Eye (tissue), 1 donor: Measurements from ENCODE around the gene NFATC2.

Experiments
- DNase-seq: peaks from one replicate; pipeline ENCODE4 v3.0.0-alpha.2; 2015

Gene NFATC2

GRCh38 chr20:51427651-51428291, 114.7 kb downstream of the NFATC2 start:
- DNase-seq: no peak

GRCh38 chr20:51426718-51427650, 115.5 kb downstream of the NFATC2 start:
- DNase-seq: no peak

DNA sequence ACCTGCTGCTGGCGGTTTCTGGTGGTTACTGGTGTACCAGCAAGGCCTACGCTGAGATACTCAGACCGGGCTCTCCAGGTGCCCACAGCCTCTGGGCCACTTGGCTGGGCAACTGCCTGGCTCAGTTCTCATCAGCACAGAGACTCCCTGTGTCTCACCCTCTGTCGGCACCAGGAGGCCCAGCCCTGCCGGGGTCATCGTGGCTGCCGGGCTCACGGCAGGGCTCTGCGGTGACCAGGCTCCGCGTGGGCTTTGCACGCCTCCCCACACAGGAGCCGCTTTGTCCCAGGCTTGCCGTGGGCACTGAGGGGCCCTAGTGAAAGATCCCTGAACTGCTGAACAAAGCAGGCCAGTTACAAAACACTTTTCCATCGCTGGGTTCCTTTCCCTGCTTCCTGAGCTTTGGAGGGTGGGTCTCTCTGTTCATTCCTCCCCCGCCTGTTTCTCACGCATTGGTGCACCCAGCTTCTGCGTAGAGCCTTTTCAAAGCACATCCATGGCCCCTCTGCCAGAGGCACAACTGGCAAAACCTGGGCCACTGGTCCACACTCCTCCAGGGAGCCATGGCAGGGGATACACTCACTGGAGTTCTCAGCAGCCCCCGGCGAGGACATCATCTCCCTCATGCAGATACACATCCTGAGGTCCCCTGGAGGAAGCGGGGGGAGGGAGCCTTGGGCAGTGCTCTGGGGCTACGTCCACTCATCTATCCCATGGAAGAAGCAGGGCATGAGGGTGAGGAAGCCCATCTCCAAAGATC, 117.0 kb downstream of the NFATC2 start:
- DNase-seq: peak; percentile 24

GRCh38 chr20:51424270-51425117, 118.0 kb downstream of the NFATC2 start:
- DNase-seq: no peak

GRCh38 chr20:51423810-51424209, 118.7 kb downstream of the NFATC2 start:
- DNase-seq: no peak

DNA sequence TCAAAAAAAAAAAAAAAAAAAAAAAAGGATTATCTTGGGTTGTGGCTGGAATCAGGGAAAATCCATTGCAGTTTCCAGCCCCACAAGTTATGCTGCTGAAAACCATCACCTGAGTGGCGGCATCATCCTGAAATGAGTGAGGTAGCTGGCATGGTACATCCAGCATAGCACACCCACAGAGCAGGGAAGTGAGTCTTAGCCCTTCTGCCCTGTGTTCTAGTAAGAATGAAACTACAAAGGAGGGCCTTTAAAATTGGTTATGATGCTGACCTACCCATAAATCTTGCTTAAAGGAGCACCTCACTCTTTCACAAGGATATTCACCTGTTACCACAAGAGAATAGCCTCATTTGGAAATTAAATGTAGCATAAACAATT, 119.2 kb downstream of the NFATC2 start:
- DNase-seq: no peak

DNA sequence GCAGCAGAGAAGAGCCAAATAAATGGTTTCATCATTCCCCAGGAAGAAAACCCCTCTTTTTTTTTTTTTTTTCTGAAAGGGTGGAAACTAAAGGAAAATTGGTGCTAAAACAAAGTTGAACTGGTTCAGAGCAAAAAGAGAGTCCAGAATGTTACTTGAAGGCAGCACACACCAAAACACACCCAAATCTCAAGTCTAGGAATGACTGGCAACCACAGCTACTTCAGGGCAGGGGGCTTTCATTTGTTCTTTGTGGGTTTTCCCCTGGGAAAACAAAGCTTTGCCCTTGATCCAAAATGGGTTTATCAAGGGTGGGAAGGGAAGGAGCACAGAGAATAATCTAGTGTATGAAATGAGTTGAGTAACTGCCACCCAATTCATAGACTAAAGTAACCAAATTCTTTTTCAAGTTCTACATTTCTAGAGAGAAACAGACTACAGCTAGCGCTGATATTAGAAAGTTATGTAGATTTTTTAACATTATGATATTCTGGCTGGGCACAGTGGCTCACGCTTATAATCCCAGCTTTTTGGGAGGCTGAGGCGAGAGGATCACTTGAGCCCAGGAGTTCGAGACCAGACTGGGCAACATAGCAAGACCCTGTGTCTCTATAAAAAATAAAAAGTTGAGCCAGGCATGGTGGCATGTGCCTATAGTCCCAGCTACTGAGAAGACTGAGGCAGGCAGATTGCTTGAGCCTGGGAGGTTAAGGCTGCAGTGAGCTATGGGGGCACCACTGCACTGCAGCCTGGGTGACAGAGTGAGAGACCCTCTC, 119.8 kb downstream of the NFATC2 start:
- DNase-seq: no peak

GRCh38 chr20:51420805-51421204, 121.7 kb downstream of the NFATC2 start:
- no peak for DNase-seq

DNA sequence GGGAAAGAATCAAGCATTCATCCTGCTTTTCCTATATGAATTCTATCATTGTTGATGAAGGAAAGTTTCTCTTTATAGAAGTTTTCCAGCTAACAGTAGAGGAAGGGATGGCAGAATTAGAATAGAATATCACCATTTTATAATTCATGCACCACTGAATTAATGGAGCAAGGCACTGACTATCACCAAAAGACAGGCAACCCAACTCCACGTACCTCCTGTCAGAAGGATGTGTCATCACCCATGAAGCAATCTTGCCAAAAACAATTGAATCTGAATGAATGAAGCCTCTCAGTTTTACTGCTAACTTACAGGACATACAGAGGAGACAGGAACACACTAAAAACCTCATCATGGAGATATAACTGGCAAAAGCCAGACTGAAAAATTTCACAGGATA, 122.4 kb downstream of the NFATC2 start:
- no peak for DNase-seq

- no peak for DNase-seq
These were observed 122.9 kb downstream of the NFATC2 start for GRCh38 chr20:51419646-51420045.

DNA sequence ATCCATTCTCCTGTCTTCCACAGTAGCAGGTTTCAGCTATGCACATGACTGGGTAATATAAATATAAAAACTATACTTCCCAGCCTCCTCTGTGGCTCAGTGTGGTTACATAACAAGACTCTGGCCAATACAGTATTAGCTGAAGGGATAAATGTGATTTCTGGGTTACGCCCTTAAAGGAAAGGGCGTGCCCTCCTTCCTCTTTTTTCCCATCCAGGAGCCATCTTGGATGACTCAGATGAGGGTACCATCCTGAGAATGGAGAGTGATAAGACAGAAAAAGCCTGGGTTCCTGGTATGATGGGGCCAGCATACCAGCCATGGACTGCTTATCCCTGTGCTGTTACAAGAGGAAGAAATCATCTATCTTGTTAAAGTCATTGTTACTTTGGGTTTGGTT, 123.3 kb downstream of the NFATC2 start:
- DNase-seq: no peak

- no peak for DNase-seq
These were observed 124.4 kb downstream of the NFATC2 start for GRCh38 chr20:51418137-51418529.

- no peak for DNase-seq
These were observed 125.0 kb downstream of the NFATC2 start for GRCh38 chr20:51417250-51418136.

DNA sequence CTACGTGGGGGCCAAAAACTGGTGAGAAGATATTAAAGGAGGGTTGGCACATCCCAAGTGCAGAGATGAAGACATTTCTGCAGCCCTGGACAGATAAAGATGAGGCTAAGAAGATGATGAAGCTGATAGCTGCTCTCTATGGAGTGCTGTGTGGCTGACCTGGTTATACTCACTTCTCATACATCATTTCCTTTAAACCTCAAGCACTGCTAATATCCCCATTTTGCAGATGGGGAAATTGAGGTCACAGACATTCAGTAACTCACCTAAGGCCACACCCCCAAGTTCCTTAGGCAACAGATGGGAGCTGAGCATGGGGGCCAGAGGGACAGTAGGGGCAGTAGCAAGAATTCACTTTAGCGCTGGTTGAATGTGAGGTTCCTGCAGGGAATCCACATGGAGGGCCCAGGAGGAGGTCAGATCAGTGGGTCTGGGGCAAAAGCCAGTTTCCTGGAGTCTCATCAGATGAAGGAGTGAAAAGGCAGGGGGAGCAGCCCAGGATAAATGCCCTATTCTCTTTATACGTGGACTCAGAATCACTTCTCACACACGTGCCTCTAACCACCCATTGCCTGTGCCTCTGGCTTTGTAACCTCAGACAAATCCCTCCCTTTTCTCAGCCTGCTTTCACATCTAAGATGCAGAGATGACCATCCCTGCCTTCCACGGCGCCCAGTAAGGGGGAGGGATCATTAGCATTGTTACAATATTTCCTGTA, 125.8 kb downstream of the NFATC2 start:
- DNase-seq: no peak

- DNase-seq: no peak
These were observed 128.7 kb downstream of the NFATC2 start for GRCh38 chr20:51413857-51414256.

DNA sequence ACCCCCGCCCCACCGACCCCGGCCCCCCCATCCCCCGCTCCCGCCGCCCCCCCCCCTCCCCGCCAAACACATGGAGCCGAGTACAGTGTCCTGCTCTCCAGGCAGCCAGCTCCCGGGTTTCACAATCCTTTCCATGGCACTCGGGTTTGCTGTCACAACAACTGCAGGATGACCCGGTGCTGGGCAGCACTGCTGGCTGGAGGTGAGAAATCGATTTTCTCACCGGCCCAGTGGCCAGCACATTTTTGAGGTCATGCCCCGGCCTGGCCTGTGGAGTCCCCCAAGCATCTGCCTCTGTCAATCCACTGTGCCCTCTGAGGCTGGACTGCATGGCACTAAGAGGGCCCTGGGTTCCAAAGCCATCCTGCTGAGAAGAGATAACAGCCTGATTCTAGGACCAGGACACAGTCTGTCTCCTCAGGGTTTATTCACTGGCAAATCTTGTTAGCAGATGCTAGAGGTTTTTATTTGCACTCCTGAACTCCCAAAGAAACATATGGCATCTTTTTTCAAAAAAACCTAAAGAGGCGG, 129.5 kb downstream of the NFATC2 start:
- DNase-seq: no peak

- no peak for DNase-seq
These were observed 130.1 kb downstream of the NFATC2 start for GRCh38 chr20:51412333-51412871.

GRCh38 chr20:51411870-51412269, 130.6 kb downstream of the NFATC2 start:
- DNase-seq: no peak

DNA sequence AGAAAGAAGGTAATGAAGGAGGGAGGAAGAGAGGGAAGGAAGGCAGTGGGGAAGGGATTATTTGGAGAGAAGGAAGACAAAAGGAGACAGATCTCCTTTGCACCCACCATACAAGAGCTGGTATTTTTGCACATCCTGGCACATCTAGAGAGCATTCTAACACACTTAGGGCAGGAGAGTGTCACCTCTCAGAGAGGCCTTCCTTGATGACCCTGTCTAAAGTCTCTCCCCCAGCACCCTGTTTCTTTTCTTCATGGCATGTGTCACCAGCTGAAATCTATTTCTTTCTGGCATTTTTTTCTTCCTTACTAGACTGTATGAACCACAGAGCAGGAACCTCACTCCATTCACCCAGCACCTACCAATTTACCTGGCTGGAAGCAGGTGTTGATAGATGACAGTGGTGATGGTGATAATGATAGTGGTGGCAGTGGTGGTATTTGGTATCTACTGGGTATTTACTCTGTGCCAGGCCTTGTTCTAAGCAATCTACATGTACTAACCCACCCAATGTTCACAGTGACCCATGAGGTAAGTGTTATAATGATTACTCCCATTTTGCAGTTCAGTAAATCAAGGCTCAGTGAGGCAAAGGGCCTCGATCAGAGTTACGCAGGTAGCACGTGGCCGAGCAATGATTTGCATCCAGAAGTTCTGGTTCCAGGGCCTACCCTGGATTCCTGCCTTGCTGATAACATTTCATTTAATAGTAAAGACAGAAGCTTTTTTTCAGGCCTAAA, 131.8 kb downstream of the NFATC2 start:
- no peak for DNase-seq
